Measurements from ENCODE around the gene HMMR. TPM values are rescaled to one million over a fixed set of nuclear protein-coding genes. Genes with fewer than 3 reads are reported as not detected.

HMMR gene
- total RNA-seq, 1 donor from 2014 or later: 225 TPM

GRCh38 chr5:163447191-163447590 is 13.2 kb upstream of the HMMR start:
- H3K4me3 ChIP-seq: no peak overlapping the region
- H3F3A ChIP-seq (ENCODE audit: low read depth): peaks cover 74% of the 10 kb centered on the region
- no peak overlapping the region for H3K4me2 ChIP-seq
- H3K79me2 ChIP-seq (ENCODE audit: low read depth): peaks cover 32% of the 10 kb centered on the region
- H3K36me3 ChIP-seq: peaks cover 53% of the 10 kb centered on the region
- Mint-ChIP-seq H3K27ac (no peak overlapping the region), H3K4me3 (no peak overlapping the region), H3K36me3 (peaks cover 46% of the 10 kb centered on the region), H3K4me1 (no peaks in the 10 kb centered on the region), H3K9me3 (no peaks in the 10 kb centered on the region), H3K27me3 (ENCODE audit: insufficient read depth, low read depth) (no peaks in the 10 kb centered on the region)
- TF ChIP-seq EZH2phosphoT487 (IDR thresholded peaks at IDR 0.05): no peak
- TF ChIP-seq EZH2 (IDR thresholded peaks at IDR 0.05): no peak
- TF ChIP-seq, protein P1, sequence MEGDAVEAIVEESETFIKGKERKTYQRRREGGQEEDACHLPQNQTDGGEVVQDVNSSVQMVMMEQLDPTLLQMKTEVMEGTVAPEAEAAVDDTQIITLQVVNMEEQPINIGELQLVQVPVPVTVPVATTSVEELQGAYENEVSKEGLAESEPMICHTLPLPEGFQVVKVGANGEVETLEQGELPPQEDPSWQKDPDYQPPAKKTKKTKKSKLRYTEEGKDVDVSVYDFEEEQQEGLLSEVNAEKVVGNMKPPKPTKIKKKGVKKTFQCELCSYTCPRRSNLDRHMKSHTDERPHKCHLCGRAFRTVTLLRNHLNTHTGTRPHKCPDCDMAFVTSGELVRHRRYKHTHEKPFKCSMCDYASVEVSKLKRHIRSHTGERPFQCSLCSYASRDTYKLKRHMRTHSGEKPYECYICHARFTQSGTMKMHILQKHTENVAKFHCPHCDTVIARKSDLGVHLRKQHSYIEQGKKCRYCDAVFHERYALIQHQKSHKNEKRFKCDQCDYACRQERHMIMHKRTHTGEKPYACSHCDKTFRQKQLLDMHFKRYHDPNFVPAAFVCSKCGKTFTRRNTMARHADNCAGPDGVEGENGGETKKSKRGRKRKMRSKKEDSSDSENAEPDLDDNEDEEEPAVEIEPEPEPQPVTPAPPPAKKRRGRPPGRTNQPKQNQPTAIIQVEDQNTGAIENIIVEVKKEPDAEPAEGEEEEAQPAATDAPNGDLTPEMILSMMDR (IDR thresholded peaks at IDR 0.05): no peak
- H2AFZ ChIP-seq (replicated peaks): no peak overlapping the region
- no peaks in the 10 kb centered on the region for H3K9me3 ChIP-seq (ENCODE audit: low read depth)
- H4K20me1 ChIP-seq (ENCODE audit: low read depth): peaks cover 7% of the 10 kb centered on the region
- no peak overlapping the region for H3K9ac ChIP-seq
- no peaks in the 10 kb centered on the region for H3K4me1 ChIP-seq
- H3K27ac ChIP-seq: no peak overlapping the region
- no peak for DNase-seq (ENCODE audit: low spot score)
- H3K27me3 ChIP-seq: no peaks in the 10 kb centered on the region

- H4K20me1 ChIP-seq (ENCODE audit: low read depth): peaks cover 7% of the 10 kb centered on the region
- Mint-ChIP-seq H3K27me3 (ENCODE audit: insufficient read depth, low read depth) (no peaks in the 10 kb centered on the region), H3K4me1 (no peaks in the 10 kb centered on the region), H3K9me3 (no peaks in the 10 kb centered on the region), H3K4me3 (no peak overlapping the region), H3K36me3 (peaks cover 44% of the 10 kb centered on the region), H3K27ac (no peak overlapping the region)
- H3K9ac ChIP-seq: no peak overlapping the region
- TF ChIP-seq, protein P1 (IDR thresholded peaks at IDR 0.05): no peak
- TF ChIP-seq EZH2phosphoT487 (IDR thresholded peaks at IDR 0.05) (no peak), EZH2 (IDR thresholded peaks at IDR 0.05) (no peak)
- H3K79me2 ChIP-seq (ENCODE audit: low read depth): peaks cover 26% of the 10 kb centered on the region
- no peak overlapping the region for H3K4me3 ChIP-seq
- no peaks in the 10 kb centered on the region for H3K27me3 ChIP-seq
- peaks cover 47% of the 10 kb centered on the region for H3K36me3 ChIP-seq
- H3K4me2 ChIP-seq: no peak overlapping the region
- H3K9me3 ChIP-seq (ENCODE audit: low read depth): no peaks in the 10 kb centered on the region
- no peak for DNase-seq (ENCODE audit: low spot score)
- H2AFZ ChIP-seq (replicated peaks): no peak overlapping the region
- no peaks in the 10 kb centered on the region for H3K4me1 ChIP-seq
- no peak overlapping the region for H3K27ac ChIP-seq
- peaks cover 70% of the 10 kb centered on the region for H3F3A ChIP-seq (ENCODE audit: low read depth)
These were observed 12.6 kb upstream of the HMMR start for GRCh38 chr5:163447875-163448274.

DNA sequence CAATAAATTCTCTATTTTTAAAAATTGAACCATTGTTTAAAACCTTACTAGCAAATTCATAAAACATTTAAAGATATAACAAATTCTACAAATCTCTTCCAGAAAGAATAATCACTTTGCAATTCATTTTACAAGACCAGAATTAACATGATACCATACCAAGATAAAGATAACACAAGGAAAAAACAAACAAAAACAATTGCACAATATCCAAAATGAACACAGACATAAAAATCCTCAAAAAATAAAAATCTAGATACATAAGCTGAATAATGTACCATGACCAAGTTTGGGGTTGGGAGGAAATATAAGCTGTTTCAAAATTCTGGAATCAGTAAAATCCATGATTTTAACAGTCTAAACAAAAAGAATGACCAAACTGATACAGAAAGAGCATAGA is 11.9 kb upstream of the HMMR start:
- Mint-ChIP-seq H3K4me3 (no peak overlapping the region), H3K27ac (no peak overlapping the region), H3K36me3 (peaks cover 44% of the 10 kb centered on the region)

More for the DNA sequence above, 11.9 kb upstream of the HMMR start:
- Histone ChIP-seq H3K4me2 (no peak overlapping the region), H3K4me1 (no peaks in the 10 kb centered on the region), H3K79me2 (ENCODE audit: low read depth) (peaks cover 23% of the 10 kb centered on the region), H3K36me3 (peaks cover 45% of the 10 kb centered on the region), H3K9me3 (ENCODE audit: low read depth) (no peaks in the 10 kb centered on the region), H3K9ac (no peak overlapping the region), H2AFZ (replicated peaks) (no peak overlapping the region), H3K27ac (no peak overlapping the region), H3F3A (ENCODE audit: low read depth) (peaks cover 70% of the 10 kb centered on the region), H4K20me1 (ENCODE audit: low read depth) (peaks cover 5% of the 10 kb centered on the region), H3K27me3 (no peaks in the 10 kb centered on the region), H3K4me3 (no peak overlapping the region)
- Mint-ChIP-seq H3K9me3 (no peaks in the 10 kb centered on the region), H3K27me3 (ENCODE audit: insufficient read depth, low read depth) (no peaks in the 10 kb centered on the region), H3K4me1 (no peaks in the 10 kb centered on the region)
- TF ChIP-seq EZH2phosphoT487 (IDR thresholded peaks at IDR 0.05) (no peak), EZH2 (IDR thresholded peaks at IDR 0.05) (no peak)
- TF ChIP-seq, protein P1 (IDR thresholded peaks at IDR 0.05): no peak
- no peak for DNase-seq (ENCODE audit: low spot score)

All from neural progenitor cell (in vitro differentiated cells).